HG02884 (cell line): ENCODE data around the gene VEGFC.
A peak's percentile ranks its signal among the peaks of the same experiment; 100 is the strongest.

ENCODE experiments used
- ATAC-seq: cut with Tn5 transposase; IDR thresholded peaks from one replicate; pipeline ENCODE4 v1.9.1; 2021; ENCODE audit warnings: mild to moderate bottlenecking, moderate library complexity; ENCODE audit not compliant: unreplicated experiment

VEGFC gene

DNA sequence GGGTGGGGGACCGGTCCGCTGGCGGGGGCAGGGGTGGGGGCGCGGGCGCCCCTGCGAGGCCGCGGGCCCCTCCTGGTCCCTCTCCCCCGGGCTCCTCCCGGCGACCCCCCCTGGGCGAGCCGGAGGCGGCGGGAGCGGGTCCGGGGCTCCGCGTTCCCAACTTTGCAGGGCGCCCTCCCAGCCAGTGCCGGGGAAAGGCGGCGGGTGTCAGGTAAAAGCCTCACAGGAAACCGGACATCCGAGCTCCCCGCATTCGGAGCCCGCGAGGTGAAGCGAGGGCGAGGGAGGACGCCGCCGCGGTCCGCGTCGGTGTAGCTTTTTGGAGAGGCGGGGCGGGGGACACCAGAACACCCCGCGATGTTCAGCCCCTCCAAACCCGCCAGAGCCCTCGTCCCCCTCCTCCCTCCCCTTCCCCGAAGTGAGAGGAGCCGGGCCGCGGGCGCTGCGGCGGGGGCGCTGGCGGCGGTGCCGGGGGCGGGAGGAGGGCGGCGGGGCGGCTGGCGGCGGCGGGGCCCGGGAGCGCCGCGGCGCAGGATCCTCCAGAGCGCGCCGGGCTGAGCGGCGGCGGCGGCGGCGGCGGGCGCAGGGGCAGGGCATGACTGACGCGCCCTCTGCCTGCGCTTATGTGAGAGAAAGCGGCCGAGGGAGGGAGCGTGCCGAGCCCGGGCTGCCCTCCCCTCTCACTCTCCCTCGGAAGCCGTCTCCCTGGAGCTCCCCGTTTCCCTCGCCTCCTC lies at the start of gene VEGFC:
Gene VEGFC (minus strand): TSS at position 597 of the 734 bp plus-strand sequence. CDS start 611 bp downstream, outside the sequence.
- ATAC-seq: peak; percentile 71

GRCh38 chr4:176841711-176842112 lies 49.0 kb upstream of the VEGFC start:
- no peak for ATAC-seq

DNA sequence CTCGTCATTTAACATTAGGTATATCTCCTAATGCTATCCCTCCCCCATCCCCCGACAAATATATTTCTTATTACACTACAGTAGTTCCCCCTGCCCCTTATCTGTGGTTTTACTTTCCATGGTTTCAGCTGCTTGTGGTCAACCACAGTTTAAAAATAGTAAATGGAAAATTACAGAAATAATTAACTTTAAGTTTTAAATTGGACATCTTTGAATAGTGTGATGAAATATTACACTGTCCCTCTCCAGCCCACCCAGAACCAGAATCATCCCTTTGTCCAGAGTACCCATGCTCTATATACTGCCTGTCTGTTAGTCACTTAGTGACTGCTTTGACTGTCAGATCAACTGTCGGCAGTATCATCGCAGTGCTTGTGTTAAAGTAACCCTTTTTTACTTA lies 47.4 kb upstream of the VEGFC start:
- ATAC-seq: no peak

DNA sequence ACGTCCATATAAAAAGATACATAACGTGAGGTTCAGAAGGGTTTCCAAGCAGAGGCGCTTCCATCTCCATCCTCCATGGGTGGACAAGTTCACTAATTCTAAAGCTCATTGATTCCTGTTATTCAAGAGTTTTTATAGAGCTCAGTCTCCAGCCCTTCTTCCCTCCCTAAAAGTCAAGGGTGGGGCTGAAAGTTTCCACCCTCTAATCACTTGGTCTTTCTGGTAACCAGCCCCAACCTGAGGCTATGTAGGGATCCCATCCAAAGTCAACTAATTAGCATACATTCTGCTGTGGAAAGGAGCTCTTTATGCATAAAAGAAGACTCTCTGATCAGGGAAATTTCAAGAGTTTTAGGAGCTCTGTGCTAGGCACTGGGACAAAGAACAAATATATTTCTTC lies 46.9 kb upstream of the VEGFC start:
- no peak for ATAC-seq

GRCh38 chr4:176838601-176839433 lies 46.1 kb upstream of the VEGFC start:
- no peak for ATAC-seq

- ATAC-seq: no peak
Observed at GRCh38 chr4:176837169-176837895, 44.6 kb upstream of the VEGFC start.

GRCh38 chr4:176834531-176834930 lies 41.8 kb upstream of the VEGFC start:
- ATAC-seq: no peak

- no peak for ATAC-seq
Observed at GRCh38 chr4:176833400-176834175, 40.9 kb upstream of the VEGFC start.

DNA sequence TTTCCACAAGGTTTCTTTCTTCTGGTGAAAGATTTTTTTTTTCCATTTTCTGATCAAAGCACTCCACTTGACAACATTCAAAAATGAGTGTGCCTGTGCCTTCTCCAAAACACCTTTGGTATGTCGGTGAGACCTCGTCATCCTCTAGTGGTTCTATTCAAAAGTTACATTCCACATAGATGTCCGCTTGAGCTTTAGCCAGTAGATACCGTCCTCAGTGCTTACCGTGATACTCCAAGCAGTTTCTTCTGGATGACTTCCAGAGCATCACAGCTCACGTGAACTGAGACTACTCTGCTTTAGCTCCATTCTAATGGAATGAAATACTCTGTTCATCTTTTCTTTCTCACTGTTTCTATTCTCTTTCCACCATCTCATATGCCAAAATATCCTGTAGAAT lies 38.2 kb upstream of the VEGFC start:
- ATAC-seq: no peak

GRCh38 chr4:176825586-176825985 lies 32.9 kb upstream of the VEGFC start:
- ATAC-seq: no peak

- no peak for ATAC-seq
Observed at GRCh38 chr4:176824645-176825366, 32.1 kb upstream of the VEGFC start.

DNA sequence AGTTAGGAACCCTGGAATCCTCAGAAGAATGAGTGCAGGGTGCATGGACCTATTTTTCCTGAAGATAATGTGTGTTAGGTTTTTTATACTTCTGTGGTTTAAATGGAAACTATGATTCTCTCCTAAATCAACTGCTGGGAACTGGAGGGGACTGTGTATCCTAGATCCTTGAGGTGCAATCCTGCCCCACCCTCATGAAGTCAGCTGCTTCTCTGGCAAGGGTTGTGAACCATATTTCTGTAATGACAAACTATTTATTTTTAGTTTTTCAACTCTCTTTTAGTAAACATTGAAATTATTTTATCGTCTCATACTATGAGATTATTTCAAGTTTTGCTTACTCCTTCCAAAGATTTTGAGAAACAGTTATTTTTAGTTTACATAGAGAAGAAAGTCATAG lies 25.8 kb upstream of the VEGFC start:
- no peak for ATAC-seq

- peak; percentile 84 for ATAC-seq
Observed at GRCh38 chr4:176817204-176817603, 24.5 kb upstream of the VEGFC start.

GRCh38 chr4:176814770-176815169 lies 22.0 kb upstream of the VEGFC start:
- ATAC-seq: no peak

DNA sequence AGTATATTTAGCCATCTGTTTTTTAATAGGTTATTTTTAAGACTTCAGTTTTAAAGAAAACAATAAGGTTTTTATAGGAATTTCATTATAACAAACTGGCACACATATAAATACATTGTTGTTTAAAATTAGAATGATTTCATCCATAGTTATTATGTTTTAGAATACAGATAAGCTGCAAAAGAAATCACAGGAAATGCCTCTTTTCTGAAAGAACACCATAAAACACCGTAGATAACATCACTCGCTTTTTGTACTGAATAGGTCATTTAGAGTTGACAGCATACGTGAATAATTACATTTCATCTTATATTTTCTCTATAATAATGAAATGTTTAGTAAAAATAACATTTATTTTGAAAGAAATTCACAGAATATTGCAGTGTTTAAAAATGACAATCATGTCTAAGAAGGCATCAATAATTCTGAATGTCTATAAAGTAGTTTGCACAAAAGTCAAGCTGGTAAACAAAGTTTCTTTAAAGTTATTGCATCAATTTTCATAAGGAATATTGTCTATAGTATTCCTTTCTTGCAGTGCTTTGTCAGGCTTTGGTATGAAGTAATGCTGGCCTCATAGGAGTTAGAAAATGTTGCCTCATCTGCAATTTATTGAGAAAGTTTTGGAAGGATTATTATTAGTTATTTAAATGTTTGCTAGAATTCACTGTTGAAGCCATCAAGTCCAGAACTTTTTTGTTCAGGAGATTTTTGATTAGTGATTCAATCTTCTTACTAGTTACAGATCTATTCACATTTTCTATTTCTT lies 17.9 kb upstream of the VEGFC start:
- no peak for ATAC-seq

GRCh38 chr4:176806778-176807375 lies 14.2 kb upstream of the VEGFC start:
- ATAC-seq: no peak

GRCh38 chr4:176805155-176805554 lies 12.4 kb upstream of the VEGFC start:
- no peak for ATAC-seq

GRCh38 chr4:176800891-176801534 lies 8.3 kb upstream of the VEGFC start:
- no peak for ATAC-seq
